ENCODE results near the gene CPEB4. TPM values are rescaled to one million over a fixed set of nuclear protein-coding genes. Genes with fewer than 3 reads are reported as not detected.

The CPEB4 gene
- total and polyA plus RNA-seq, 4 donors = 14.3 to 113 (median 32.1) TPM

DNA sequence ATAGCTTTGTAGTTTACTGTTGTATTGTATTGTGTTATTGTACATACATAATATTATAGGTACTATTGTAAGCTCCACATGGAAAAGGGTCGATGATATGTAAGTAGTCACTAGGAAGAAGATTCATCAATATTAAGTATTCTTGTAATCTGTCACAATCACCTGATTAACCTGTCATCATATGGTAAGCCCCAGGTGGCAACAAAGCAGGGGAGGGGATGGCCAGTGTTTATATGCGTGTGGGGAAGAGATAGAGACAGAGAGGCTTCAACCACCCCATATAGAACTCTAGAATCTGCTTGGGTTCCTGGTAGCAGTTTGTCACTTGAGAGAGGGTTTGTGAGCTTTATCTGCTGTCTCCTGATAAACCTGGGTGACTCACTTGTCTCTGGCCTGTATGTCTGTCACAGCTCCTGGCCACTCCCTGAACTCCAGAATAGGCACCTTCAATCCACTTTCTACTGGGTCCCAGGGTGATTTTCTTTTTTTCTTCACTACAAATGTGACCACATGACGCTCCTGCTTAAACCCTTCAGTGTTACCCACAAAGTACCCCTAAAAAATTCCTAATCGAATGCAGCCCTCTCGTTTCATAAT lies 48.9 kb upstream of the CPEB4 start:
- no peaks in the 10 kb centered on the region for H3K36me3 ChIP-seq (ENCODE audit: control insufficient read depth in 4 of 4, insufficient read depth in 3 of 4, low read depth in 1 of 4, low read length in 3 of 4)
- 75% methylated on average over 5 of the region's 5 CpGs for WGBS
- H3K27me3 ChIP-seq (ENCODE audit: control insufficient read depth in 4 of 4, insufficient read depth in 4 of 4, low read length in 3 of 4) = no peaks in the 10 kb centered on the region
- TF ChIP-seq, protein P1, sequence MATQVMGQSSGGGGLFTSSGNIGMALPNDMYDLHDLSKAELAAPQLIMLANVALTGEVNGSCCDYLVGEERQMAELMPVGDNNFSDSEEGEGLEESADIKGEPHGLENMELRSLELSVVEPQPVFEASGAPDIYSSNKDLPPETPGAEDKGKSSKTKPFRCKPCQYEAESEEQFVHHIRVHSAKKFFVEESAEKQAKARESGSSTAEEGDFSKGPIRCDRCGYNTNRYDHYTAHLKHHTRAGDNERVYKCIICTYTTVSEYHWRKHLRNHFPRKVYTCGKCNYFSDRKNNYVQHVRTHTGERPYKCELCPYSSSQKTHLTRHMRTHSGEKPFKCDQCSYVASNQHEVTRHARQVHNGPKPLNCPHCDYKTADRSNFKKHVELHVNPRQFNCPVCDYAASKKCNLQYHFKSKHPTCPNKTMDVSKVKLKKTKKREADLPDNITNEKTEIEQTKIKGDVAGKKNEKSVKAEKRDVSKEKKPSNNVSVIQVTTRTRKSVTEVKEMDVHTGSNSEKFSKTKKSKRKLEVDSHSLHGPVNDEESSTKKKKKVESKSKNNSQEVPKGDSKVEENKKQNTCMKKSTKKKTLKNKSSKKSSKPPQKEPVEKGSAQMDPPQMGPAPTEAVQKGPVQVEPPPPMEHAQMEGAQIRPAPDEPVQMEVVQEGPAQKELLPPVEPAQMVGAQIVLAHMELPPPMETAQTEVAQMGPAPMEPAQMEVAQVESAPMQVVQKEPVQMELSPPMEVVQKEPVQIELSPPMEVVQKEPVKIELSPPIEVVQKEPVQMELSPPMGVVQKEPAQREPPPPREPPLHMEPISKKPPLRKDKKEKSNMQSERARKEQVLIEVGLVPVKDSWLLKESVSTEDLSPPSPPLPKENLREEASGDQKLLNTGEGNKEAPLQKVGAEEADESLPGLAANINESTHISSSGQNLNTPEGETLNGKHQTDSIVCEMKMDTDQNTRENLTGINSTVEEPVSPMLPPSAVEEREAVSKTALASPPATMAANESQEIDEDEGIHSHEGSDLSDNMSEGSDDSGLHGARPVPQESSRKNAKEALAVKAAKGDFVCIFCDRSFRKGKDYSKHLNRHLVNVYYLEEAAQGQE (IDR thresholded peaks at IDR 0.05) = no peak
- TF ChIP-seq RXRA (IDR thresholded peaks at IDR 0.05) (no peak), HNF4A (conservative IDR thresholded peaks at IDR 0.05) (no peak), JUND (IDR thresholded peaks at IDR 0.05) (no peak), EGR1 (IDR thresholded peaks at IDR 0.05; ENCODE audit: low read depth in 2 of 2) (no peak), YY1 (IDR thresholded peaks at IDR 0.05) (no peak), SP1 (IDR thresholded peaks at IDR 0.05) (no peak), GABPA (IDR thresholded peaks at IDR 0.05 in 1 of 2, conservative IDR thresholded peaks at IDR 0.05 in 1 of 2) (no peak), RAD21 (IDR thresholded peaks at IDR 0.05) (no peak), NR2F2 (IDR thresholded peaks at IDR 0.05) (no peak), FOXA2 (IDR thresholded peaks at IDR 0.05) (no peak)
- TF ChIP-seq, protein P2, sequence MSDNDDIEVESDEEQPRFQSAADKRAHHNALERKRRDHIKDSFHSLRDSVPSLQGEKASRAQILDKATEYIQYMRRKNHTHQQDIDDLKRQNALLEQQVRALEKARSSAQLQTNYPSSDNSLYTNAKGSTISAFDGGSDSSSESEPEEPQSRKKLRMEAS (IDR thresholded peaks at IDR 0.05) = no peak
- TF ChIP-seq, protein P3, sequence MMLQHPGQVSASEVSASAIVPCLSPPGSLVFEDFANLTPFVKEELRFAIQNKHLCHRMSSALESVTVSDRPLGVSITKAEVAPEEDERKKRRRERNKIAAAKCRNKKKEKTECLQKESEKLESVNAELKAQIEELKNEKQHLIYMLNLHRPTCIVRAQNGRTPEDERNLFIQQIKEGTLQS (IDR thresholded peaks at IDR 0.05) = no peak
- TF ChIP-seq, protein P4, sequence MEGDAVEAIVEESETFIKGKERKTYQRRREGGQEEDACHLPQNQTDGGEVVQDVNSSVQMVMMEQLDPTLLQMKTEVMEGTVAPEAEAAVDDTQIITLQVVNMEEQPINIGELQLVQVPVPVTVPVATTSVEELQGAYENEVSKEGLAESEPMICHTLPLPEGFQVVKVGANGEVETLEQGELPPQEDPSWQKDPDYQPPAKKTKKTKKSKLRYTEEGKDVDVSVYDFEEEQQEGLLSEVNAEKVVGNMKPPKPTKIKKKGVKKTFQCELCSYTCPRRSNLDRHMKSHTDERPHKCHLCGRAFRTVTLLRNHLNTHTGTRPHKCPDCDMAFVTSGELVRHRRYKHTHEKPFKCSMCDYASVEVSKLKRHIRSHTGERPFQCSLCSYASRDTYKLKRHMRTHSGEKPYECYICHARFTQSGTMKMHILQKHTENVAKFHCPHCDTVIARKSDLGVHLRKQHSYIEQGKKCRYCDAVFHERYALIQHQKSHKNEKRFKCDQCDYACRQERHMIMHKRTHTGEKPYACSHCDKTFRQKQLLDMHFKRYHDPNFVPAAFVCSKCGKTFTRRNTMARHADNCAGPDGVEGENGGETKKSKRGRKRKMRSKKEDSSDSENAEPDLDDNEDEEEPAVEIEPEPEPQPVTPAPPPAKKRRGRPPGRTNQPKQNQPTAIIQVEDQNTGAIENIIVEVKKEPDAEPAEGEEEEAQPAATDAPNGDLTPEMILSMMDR (IDR thresholded peaks at IDR 0.05; ENCODE audit: low read depth, low read length, missing input control) = no peak
- H3K27ac ChIP-seq (ENCODE audit: low read depth in 1 of 2, low read length in 2 of 2) = no peak overlapping the region
- no peaks in the 10 kb centered on the region for H3K9me3 ChIP-seq (ENCODE audit: control insufficient read depth in 4 of 4, low read length in 3 of 4)
- H3K9ac ChIP-seq (ENCODE audit: low read depth in 1 of 2, low read length in 2 of 2) = no peak overlapping the region
- H3K4me3 ChIP-seq (ENCODE audit: low read depth in 1 of 3, low read length in 3 of 3) = no peak overlapping the region
- peaks cover 0 to 2% (median 0%) of the 10 kb centered on the region in 4 donors for H3K4me1 ChIP-seq (ENCODE audit: control insufficient read depth in 4 of 4, insufficient read depth in 4 of 4, low read length in 3 of 4)
- no peak for DNase-seq (ENCODE audit: low spot score)

DNA sequence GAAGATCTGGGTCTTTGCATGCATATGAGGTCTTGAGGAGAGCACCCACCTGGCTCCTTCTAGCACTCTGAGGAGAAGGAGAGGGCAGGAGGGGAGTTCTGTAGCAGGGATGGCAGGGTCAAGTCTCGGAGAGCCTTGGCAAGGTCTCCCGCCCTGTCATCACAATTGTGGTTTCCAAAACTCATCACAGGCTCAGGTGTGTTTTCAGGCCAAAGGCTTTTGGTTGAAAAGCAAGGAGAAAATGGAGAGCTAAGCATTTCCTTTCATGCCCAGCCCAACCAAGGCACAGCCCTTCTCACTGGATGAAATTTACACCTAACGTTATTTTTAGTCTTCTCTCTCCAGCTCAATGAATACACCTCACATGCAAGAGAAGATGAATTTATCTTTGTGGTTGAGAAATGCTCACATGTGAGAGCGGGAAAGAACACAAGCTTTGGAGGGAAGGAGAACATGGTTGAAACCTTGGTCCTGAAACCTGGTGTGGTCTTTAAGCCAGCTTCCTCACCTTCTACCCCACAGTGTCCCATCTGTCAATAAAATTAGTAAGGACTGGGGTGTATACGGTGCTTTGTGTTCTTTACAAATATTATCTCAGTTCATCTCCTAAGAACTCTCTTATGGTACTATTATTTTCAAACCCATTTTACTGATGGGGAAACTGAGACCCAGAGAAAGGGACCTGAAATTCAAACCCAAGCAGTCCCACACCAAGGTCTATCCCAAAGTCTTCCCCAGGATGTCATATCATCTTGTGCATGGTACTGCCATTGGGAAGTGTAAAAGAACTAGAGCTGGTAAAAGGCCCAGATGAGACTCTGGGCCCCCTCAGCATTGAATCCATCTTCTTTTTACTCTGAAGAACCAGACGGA lies 47.8 kb upstream of the CPEB4 start:
- peaks cover 0 to 1% (median 0%) of the 10 kb centered on the region in 4 donors for H3K4me1 ChIP-seq (ENCODE audit: control insufficient read depth in 4 of 4, insufficient read depth in 4 of 4, low read length in 3 of 4)
- TF ChIP-seq FOXA2 (IDR thresholded peaks at IDR 0.05) (no peak), YY1 (IDR thresholded peaks at IDR 0.05) (no peak), RXRA (IDR thresholded peaks at IDR 0.05) (no peak), JUND (IDR thresholded peaks at IDR 0.05) (no peak), HNF4G (IDR thresholded peaks at IDR 0.05) (no peak), FOXA1 (IDR thresholded peaks at IDR 0.05) (no peak), TAF1 (conservative IDR thresholded peaks at IDR 0.05) (no peak), HNF4A (conservative IDR thresholded peaks at IDR 0.05) (no peak), SP1 (IDR thresholded peaks at IDR 0.05) (no peak), NR2F2 (IDR thresholded peaks at IDR 0.05) (no peak), GABPA (IDR thresholded peaks at IDR 0.05 in 1 of 2, conservative IDR thresholded peaks at IDR 0.05 in 1 of 2) (no peak), RAD21 (IDR thresholded peaks at IDR 0.05) (no peak)
- TF ChIP-seq, protein P2 (IDR thresholded peaks at IDR 0.05) = no peak
- TF ChIP-seq, protein P3 (IDR thresholded peaks at IDR 0.05) = no peak
- TF ChIP-seq, protein P1 (IDR thresholded peaks at IDR 0.05) = no peak

More for the DNA sequence above, 47.8 kb upstream of the CPEB4 start:
- Histone ChIP-seq H3K36me3 (ENCODE audit: control insufficient read depth in 4 of 4, insufficient read depth in 3 of 4, low read depth in 1 of 4, low read length in 3 of 4) (no peaks in the 10 kb centered on the region), H3K9me3 (ENCODE audit: control insufficient read depth in 4 of 4, low read length in 3 of 4) (no peaks in the 10 kb centered on the region), H3K27me3 (ENCODE audit: control insufficient read depth in 4 of 4, insufficient read depth in 4 of 4, low read length in 3 of 4) (no peaks in the 10 kb centered on the region), H3K27ac (ENCODE audit: low read depth in 1 of 2, low read length in 2 of 2) (no peak overlapping the region), H3K4me3 (ENCODE audit: low read depth in 1 of 3, low read length in 3 of 3) (no peak overlapping the region), H3K9ac (ENCODE audit: low read depth in 1 of 2, low read length in 2 of 2) (no peak overlapping the region)
- 85% methylated on average over 6 of the region's 6 CpGs for WGBS
- no peak for DNase-seq (ENCODE audit: low spot score)
